Measurements from ENCODE around the gene EIF4H. TPM values are rescaled to one million over a fixed set of nuclear protein-coding genes. Genes with fewer than 3 reads are reported as not detected.

The EIF4H gene
- total RNA-seq, 4 donors from 2014 or later, result 291 to 344 (median 322) TPM

- no peak for ATAC-seq
- Histone ChIP-seq H3K27me3 (no peaks in the 10 kb centered on the region), H3K36me3 (peaks cover 0 to 36% of the 10 kb centered on the region in 2 donors), H3K4me3 (no peak overlapping the region), H3K9me3 (no peaks in the 10 kb centered on the region), H3K27ac (no peak overlapping the region), H3K4me1 (no peaks in the 10 kb centered on the region)
- WGBS, 2 donors (ENCODE audit: low coverage in 1 of 2), result 90% methylated on average over 9 of the region's 12 CpGs; no CpG with 5 or more reads in 1 of the 2 donors
- TF ChIP-seq POLR2AphosphoS5 (IDR thresholded peaks at IDR 0.05) (no peak), EP300 (IDR thresholded peaks at IDR 0.05) (no peak), POLR2A (IDR thresholded peaks at IDR 0.05) (no peak), CTCF (IDR thresholded peaks at IDR 0.05) (no peak)
Measured at GRCh38 chr7:74225400-74225799, 51.2 kb downstream of the EIF4H start.

GRCh38 chr7:74226633-74227032 is 52.5 kb downstream of the EIF4H start:
- no peak for ATAC-seq
- Histone ChIP-seq H3K27ac (no peak overlapping the region), H3K9me3 (no peaks in the 10 kb centered on the region), H3K36me3 (peaks cover 0 to 48% of the 10 kb centered on the region in 2 donors), H3K27me3 (no peaks in the 10 kb centered on the region), H3K4me1 (no peaks in the 10 kb centered on the region), H3K4me3 (no peak overlapping the region)
- WGBS, 2 donors (ENCODE audit: low coverage in 1 of 2), result 83 to 92% methylated on average over 5 of the region's 5 CpGs
- TF ChIP-seq POLR2A (IDR thresholded peaks at IDR 0.05) (no peak), CTCF (IDR thresholded peaks at IDR 0.05) (no peak), POLR2AphosphoS5 (IDR thresholded peaks at IDR 0.05) (no peak), EP300 (IDR thresholded peaks at IDR 0.05) (no peak)

- Histone ChIP-seq H3K4me1 (no peaks in the 10 kb centered on the region), H3K9me3 (no peaks in the 10 kb centered on the region), H3K4me3 (no peak overlapping the region), H3K36me3 (peaks cover 0 to 72% of the 10 kb centered on the region in 2 donors), H3K27me3 (no peaks in the 10 kb centered on the region), H3K27ac (no peak overlapping the region)
- ATAC-seq, result no peak
- no peak for TF ChIP-seq POLR2A (IDR thresholded peaks at IDR 0.05)
- TF ChIP-seq EP300 (IDR thresholded peaks at IDR 0.05), result no peak
- 100% methylated on average over 1 of the region's 9 CpGs; no CpG with 5 or more reads in 1 of the 2 donors for WGBS, 2 donors (ENCODE audit: low coverage in 1 of 2)
Measured at GRCh38 chr7:74228951-74229900, 55.1 kb downstream of the EIF4H start.

GRCh38 chr7:74230446-74231231 is 56.5 kb downstream of the EIF4H start:
- Histone ChIP-seq H3K4me1 (no peaks in the 10 kb centered on the region), H3K36me3 (peaks cover 0 to 75% of the 10 kb centered on the region in 2 donors), H3K27ac (no peak overlapping the region), H3K9me3 (no peaks in the 10 kb centered on the region), H3K27me3 (no peaks in the 10 kb centered on the region), H3K4me3 (no peak overlapping the region)
- WGBS, 2 donors (ENCODE audit: low coverage in 1 of 2), result 88 to 93% methylated on average over 8 to 15 of the region's 15 CpGs
- no peak for ATAC-seq
- TF ChIP-seq EP300 (IDR thresholded peaks at IDR 0.05) (no peak), POLR2AphosphoS5 (IDR thresholded peaks at IDR 0.05) (no peak), CTCF (IDR thresholded peaks at IDR 0.05) (no peak)

- no peaks in the 10 kb centered on the region for H3K4me1 ChIP-seq
- H3K36me3 ChIP-seq, result peaks cover 0 to 75% of the 10 kb centered on the region in 2 donors
- 91% methylated on average over 6 to 10 of the region's 12 CpGs for WGBS, 2 donors (ENCODE audit: low coverage in 1 of 2)
- TF ChIP-seq POLR2A (IDR thresholded peaks at IDR 0.05), result no peak
- TF ChIP-seq POLR2AphosphoS5 (IDR thresholded peaks at IDR 0.05), result no peak
- TF ChIP-seq CTCF (IDR thresholded peaks at IDR 0.05), result no peak
- no peak for TF ChIP-seq EP300 (IDR thresholded peaks at IDR 0.05)
- no peak for ATAC-seq
- no peak overlapping the region for H3K27ac ChIP-seq
- no peaks in the 10 kb centered on the region for H3K27me3 ChIP-seq
- H3K9me3 ChIP-seq, result no peaks in the 10 kb centered on the region
- no peak overlapping the region for H3K4me3 ChIP-seq
Measured at GRCh38 chr7:74231232-74231590, 57.1 kb downstream of the EIF4H start.
